HepG2 (cell line): ENCODE data around the gene EBF3. TPM values are rescaled to one million over a fixed set of nuclear protein-coding genes. Genes with fewer than 3 reads are reported as not detected.

Experiments
- ATAC-seq: fragments of 200-7000 bp; cut with Tn5 transposase; 3 replicates; pipeline ENCODE4 v1.9.1; 2020; ENCODE audit warnings: mild to moderate bottlenecking, moderate library complexity
- BruUV-seq: library from RNA; stranded (reverse); fragments of 400-500 nt; replicated peaks from 2 replicates; lab custom pipeline; 2021; lab: Mats Ljungman, UMichigan
- CTCF ChIA-PET: fragments of 300-600 bp; formaldehyde crosslinking; extraction: SDS; loops from one replicate; lab custom pipeline; 2021; ENCODE audit warnings: low total read pairs, inconsistent platforms, low intra/inter-chr PET ratio; lab: Yijun Ruan, JAX
- POLR2A ChIA-PET: fragments of 350-600 bp; sonication (Branson Sonifier 250); formaldehyde crosslinking; loops from one replicate; lab custom pipeline; 2020; ENCODE audit warnings: antibody characterized with exemption, inconsistent platforms; lab: Yijun Ruan, JAX
- DNase-seq: peaks from one replicate; pipeline ENCODE4 v3.0.0-alpha.2; 2015; ENCODE audit warnings: low spot score
- FAIRE-seq: peaks from 3 replicates; lab custom pipeline; 2011; peaks lifted over from hg19 to GRCh38; lab: Jason Lieb, UNC
- H2AFZ ChIP-seq: one replicate; pipeline ENCODE4 v1.6.1; 2011; ENCODE audit warnings: low read length, inconsistent platforms
- H3K27ac ChIP-seq: fragments of 300-600 bp; 3 replicates; pipeline ENCODE4 v1.8.0; 2011; ENCODE audit warnings: mixed run types, mild to moderate bottlenecking, mixed read lengths, low read length, inconsistent platforms; ENCODE audit not compliant: insufficient read depth; ENCODE audit errors: extremely low read length
- H3K27me3 ChIP-seq, 2 experiments: fragments of 200-600 bp in 1 of 2; 2 replicates in 1 of 2; 3 replicates in 1 of 2; pipeline versions ENCODE4 v1.6.0 to v1.8.0; 2011; ENCODE audit warnings: low read length in 2 of 2, mild to moderate bottlenecking in 2 of 2, moderate library complexity in 2 of 2, inconsistent platforms in 1 of 2; ENCODE audit not compliant: insufficient read depth in 2 of 2, control insufficient read depth in 1 of 2
- H3K36me3 ChIP-seq, 2 experiments: fragments of 200-600 bp in 1 of 2; replicated peaks in 1 of 2; 2 replicates in 1 of 2; 3 replicates in 1 of 2; pipeline versions ENCODE4 v1.5.1 to v1.8.0; 2011; ENCODE audit warnings: low read length in 2 of 2, inconsistent platforms in 1 of 2; ENCODE audit not compliant: insufficient read depth in 2 of 2, control insufficient read depth in 1 of 2
- H3K4me1 ChIP-seq: 2 replicates; pipeline ENCODE4 v1.5.1; 2012; ENCODE audit warnings: low read length, inconsistent platforms; ENCODE audit not compliant: insufficient read depth
- H3K4me2 ChIP-seq: 2 replicates; pipeline ENCODE4 v1.6.0; 2011; ENCODE audit warnings: low read depth, low read length, inconsistent platforms
- H3K4me3 ChIP-seq, 3 experiments: fragments of 200-600 bp in 1 of 3; sonication (generic), shearing (Covaris generic) in 1 of 3; replicated peaks in 1 of 3; 2 replicates each; pipeline ENCODE4 v1.5.1; 2011 to 2016; ENCODE audit warnings: low read length in 3 of 3, inconsistent platforms in 2 of 3, low read depth in 2 of 3, mild to moderate bottlenecking in 2 of 3, control low read depth in 1 of 3, mixed read lengths in 1 of 3; ENCODE audit not compliant: insufficient read depth in 1 of 3
- H3K79me2 ChIP-seq: one replicate; pipeline ENCODE4 v1.6.1; 2011; ENCODE audit warnings: low read length, inconsistent platforms; ENCODE audit not compliant: insufficient read depth
- H3K9ac ChIP-seq: 2 replicates; pipeline ENCODE4 v1.6.0; 2011; ENCODE audit warnings: mild to moderate bottlenecking, low read depth, low read length, inconsistent platforms; ENCODE audit not compliant: insufficient read depth
- H3K9me3 ChIP-seq: 2 replicates; pipeline ENCODE4 v1.5.1; 2012; ENCODE audit warnings: mild to moderate bottlenecking, low read length
- H4K20me1 ChIP-seq: 2 replicates; pipeline ENCODE4 v1.6.0; 2011; ENCODE audit warnings: inconsistent platforms, mild to moderate bottlenecking, low read length, moderate library complexity; ENCODE audit not compliant: insufficient read depth
- GPN1 ChIP-seq: sonication (generic); formaldehyde crosslinking; IDR thresholded peaks from 2 replicates; pipeline ENCODE4 v1.5.1; 2020; ENCODE audit warnings: missing genetic modification reagents, borderline replicate concordance
- KDM1A ChIP-seq: IDR thresholded peaks from 2 replicates; pipeline ENCODE4 v1.6.1; 2016; ENCODE audit warnings: missing compliant biosample characterization
- SOX6 ChIP-seq, 2 experiments: fragments of 450-650 bp in 1 of 2; sonication (generic) in 1 of 2; formaldehyde crosslinking in 1 of 2; IDR thresholded peaks; 2 replicates each; pipeline versions ENCODE4 v1.4.0 to v1.6.1; 2017 to 2020; ENCODE audit warnings: antibody characterized with exemption in 1 of 2, mild to moderate bottlenecking in 1 of 2, missing genetic modification reagents in 1 of 2
- TEF ChIP-seq: sonication (generic); formaldehyde crosslinking; IDR thresholded peaks from 2 replicates; pipeline ENCODE4 v1.5.0; 2020; ENCODE audit warnings: missing genetic modification reagents
- ZNF180 ChIP-seq: sonication (generic); formaldehyde crosslinking; IDR thresholded peaks from 2 replicates; pipeline ENCODE4 v1.4.0; 2020; ENCODE audit warnings: low read depth, missing genetic modification reagents, borderline replicate concordance
- ZNF556 ChIP-seq: sonication (generic); formaldehyde crosslinking; IDR thresholded peaks from 2 replicates; pipeline ENCODE4 v1.4.0; 2020; ENCODE audit warnings: mild to moderate bottlenecking, missing genetic modification reagents, borderline replicate concordance
- WGBS: methylation state at CpG from one replicate; pipeline ENCODE4 v1.1.6; 2017; ENCODE audit warnings: low lambda C conversion rate; 5-methylcytosine and 5-hydroxymethylcytosine counted together
- in situ Hi-C: cut with HindIII; loops from 2 replicates; pipeline ENCODE4 v1.10.0; 2017; ENCODE audit warnings: low pct_unique_long_range_greater_than_20kb; ENCODE audit not compliant: extremely low pct_ligation_motif_present
- intact Hi-C: fragments of 100-400 bp; cut with micrococcal nuclease; formaldehyde crosslinking; loops from one replicate; pipeline ENCODE4 v1.10.0; 2022; ENCODE audit not compliant: unreplicated experiment
- polyA plus RNA-seq, 8 experiments: library from polyadenylated mRNA; depleted of rRNA in 3 of 8; stranded (reverse) in 7 of 8; unstranded in 1 of 8; fragments of >200 nt; fragmentation: Illumina TruSeq in 4 of 8; extraction: Trizol in 4 of 8; gene quantifications; 2 replicates each; pipeline versions ENCODE4 v1.2.1 to v1.2.3, GENCODE V29; 2011 to 2016; ENCODE audit warnings: low read depth in 4 of 8, missing spikeins in 1 of 8, mixed read lengths in 1 of 8; ENCODE audit not compliant: insufficient read depth in 1 of 8
- total RNA-seq, 5 experiments: library from RNA; depleted of rRNA; stranded (reverse); fragments of >200 nt; fragmentation: Illumina TruSeq; extraction: Trizol; gene quantifications; 2 replicates each; pipeline ENCODE4 v1.2.3, GENCODE V29; 2016; ENCODE audit warnings: low read depth in 1 of 5
- TF ChIP-seq, protein P1 (sequence below): sonication (generic); formaldehyde crosslinking; IDR thresholded peaks from 2 replicates; pipeline ENCODE4 v1.4.0; 2020; ENCODE audit warnings: missing genetic modification reagents

EBF3 gene
- total and polyA plus RNA-seq, 2 of the 13 experiments (the other 11 are each of a cell fraction or from before 2014, with no cell fraction given): not detected

GRCh38 chr10:129914153-129914855 is 49.8 kb downstream of the EBF3 start:
- FAIRE-seq: no peak
- ChIA-PET CTCF (no interaction called here), POLR2A (no interaction called here)
- H3K27ac ChIP-seq: no peak overlapping the region
- no peak overlapping the region for H3K4me3 ChIP-seq
- H2AFZ ChIP-seq: no peak overlapping the region
- H3K9me3 ChIP-seq: no peaks in the 10 kb centered on the region
- H3K27me3 ChIP-seq: peaks cover 3 to 47% of the 10 kb centered on the region in 2 experiments
- no TSS peak for BruUV-seq
- intact Hi-C loops: no loop called here
- H3K9ac ChIP-seq: no peak overlapping the region
- no peak for TF ChIP-seq KDM1A
- TF ChIP-seq ZNF180 (CRISPR knock-in tag): no peak
- no peak for TF ChIP-seq TEF (CRISPR knock-in tag)
- TF ChIP-seq SOX6 (IDR thresholded peaks at IDR 0.05): no peak
- TF ChIP-seq SOX6 (CRISPR knock-in tag; IDR thresholded peaks at IDR 0.05): no peak
- no peak for TF ChIP-seq ZNF556 (CRISPR knock-in tag)
- TF ChIP-seq GPN1 (CRISPR knock-in tag): no peak
- TF ChIP-seq, protein P1, sequence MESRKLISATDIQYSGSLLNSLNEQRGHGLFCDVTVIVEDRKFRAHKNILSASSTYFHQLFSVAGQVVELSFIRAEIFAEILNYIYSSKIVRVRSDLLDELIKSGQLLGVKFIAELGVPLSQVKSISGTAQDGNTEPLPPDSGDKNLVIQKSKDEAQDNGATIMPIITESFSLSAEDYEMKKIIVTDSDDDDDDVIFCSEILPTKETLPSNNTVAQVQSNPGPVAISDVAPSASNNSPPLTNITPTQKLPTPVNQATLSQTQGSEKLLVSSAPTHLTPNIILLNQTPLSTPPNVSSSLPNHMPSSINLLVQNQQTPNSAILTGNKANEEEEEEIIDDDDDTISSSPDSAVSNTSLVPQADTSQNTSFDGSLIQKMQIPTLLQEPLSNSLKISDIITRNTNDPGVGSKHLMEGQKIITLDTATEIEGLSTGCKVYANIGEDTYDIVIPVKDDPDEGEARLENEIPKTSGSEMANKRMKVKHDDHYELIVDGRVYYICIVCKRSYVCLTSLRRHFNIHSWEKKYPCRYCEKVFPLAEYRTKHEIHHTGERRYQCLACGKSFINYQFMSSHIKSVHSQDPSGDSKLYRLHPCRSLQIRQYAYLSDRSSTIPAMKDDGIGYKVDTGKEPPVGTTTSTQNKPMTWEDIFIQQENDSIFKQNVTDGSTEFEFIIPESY: no peak
- TF ChIP-seq, all 625 proteins: peak for 0
- Histone ChIP-seq H3K36me3 (no peaks in the 10 kb centered on the region), H3K4me1 (no peaks in the 10 kb centered on the region), H3K4me2 (no peak overlapping the region), H4K20me1 (no peaks in the 10 kb centered on the region), H3K79me2 (no peaks in the 10 kb centered on the region)
- in situ Hi-C loops: no loop called here
- no peak for ATAC-seq
- 45% methylated on average over 10 of the region's 19 CpGs for WGBS
- no peak for DNase-seq
